Measurements from ENCODE around the gene B3GNT3.

GRCh38 chr19:17848595-17849292, 53.8 kb downstream of the B3GNT3 start:
- no peak for TF ChIP-seq EZH2 (IDR thresholded peaks at IDR 0.05; ENCODE audit: insufficient read depth, poor library complexity, severe bottlenecking)
- no peak for TF ChIP-seq EZH2phosphoT487 (IDR thresholded peaks at IDR 0.05; ENCODE audit: insufficient read depth, low read depth)
